NCI-H1092 (cell line): ENCODE measurements around the gene BAIAP2.

Experiments
- DNase-seq: peaks from one replicate; lab custom pipeline; 2025; lab: John Stamatoyannopoulos, UW

BAIAP2 gene

DNA sequence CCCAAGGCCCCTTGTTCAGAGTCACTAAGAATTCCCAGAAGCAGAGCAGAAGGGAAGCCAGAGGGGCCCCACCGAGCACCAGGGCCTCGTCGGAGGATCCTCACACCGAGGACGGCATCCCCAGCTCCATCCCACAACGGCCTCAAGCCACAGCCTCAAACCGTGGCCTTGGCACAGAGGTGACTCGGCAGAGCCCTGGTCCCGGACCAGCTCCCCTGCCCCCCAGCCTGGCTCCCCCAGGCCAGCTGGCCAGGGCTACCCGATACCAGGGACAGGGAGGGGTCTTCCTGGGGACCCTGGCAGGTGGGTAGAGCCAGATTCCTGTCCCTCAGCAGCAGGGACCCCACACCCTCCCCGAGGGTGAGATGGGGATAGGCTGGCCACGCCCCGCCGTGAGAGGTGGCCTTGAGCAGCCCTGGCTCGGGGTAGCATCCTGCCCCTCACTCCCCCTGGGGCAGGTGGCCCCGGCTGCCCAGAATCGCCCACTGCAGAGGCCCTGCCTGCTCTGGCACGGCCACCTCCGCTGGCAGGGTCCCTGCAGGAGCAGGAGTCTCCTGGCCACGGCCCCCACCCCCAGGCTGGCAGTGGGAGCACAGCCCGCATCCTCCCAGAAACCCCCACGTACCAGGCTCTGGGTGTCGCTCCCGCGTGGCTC, 124.8 kb downstream of the BAIAP2 start:
- DNase-seq, result no peak

DNA sequence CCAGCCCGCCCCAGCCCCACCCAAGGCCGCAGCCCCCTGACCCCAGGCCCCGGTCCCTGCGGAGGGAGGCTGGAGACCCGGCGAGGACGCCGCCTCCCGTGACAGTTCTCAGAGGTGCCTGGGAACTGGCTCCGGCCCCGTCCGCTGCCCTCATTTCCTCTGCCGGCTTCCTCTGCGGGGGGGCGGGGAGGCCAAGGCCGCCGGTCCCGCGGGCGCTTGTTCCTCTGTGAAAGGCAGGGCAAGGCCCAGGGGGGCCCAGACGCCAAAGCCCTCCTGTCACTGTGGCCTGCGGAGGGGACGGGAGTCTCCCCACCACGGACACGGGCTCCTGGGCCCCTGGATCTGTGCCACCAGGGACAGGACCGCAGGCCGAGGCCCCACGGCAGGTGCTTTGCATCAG, 125.4 kb downstream of the BAIAP2 start:
- DNase-seq, result no peak

DNA sequence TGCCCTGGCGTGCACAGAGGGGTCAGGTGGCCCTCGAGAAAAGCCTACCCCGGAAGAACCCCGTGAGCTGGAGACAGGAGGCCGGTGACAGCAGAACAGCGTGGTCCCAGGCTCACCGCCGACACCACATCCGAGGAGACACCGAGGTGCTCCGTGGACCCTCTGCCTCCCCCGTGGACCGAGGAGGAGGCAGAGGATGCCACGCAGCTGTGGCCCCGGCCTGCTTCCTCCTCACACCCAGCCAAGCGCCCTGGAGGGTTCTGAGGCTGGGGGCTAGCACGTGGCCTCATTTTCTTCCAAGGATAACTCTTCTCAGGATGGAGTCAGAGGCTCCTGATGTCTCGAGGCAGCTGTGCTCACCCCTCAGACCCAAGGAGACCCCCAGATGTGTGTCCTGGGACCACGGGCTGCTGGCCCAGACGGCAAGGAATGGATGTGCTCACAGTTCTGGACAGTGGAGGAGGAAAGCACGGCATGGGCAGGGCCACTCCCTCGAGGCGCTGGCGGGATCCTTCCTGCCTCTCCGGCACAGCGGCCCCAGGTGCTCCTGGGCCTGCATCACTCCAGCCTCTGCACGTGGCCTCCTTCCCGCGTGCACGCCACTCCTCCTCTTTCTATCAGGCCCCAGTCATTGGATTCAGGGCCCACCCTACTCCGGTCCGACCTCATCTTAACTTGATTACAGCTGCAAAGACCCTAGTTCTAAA, 125.9 kb downstream of the BAIAP2 start:
- DNase-seq, result no peak

DNA sequence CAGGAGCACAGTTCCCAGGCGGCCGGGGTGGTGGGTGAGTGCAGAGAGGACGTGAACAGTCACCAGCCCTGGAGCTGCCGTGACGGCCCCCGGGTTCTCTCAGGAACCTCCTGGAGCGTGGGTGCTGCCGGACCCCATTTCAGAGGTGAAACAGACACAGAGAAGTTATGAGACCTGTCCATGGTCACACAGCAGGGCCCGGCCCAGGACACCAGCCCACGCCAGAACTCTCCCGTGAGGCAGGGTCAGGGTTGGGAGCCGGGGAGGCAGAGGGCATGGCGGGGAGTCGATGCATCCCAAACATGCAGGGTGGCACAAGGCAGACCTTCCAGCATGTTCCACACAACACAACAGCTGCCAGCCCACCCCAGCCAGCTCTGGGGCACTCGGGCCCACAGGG, 126.6 kb downstream of the BAIAP2 start:
- DNase-seq, result no peak

DNA sequence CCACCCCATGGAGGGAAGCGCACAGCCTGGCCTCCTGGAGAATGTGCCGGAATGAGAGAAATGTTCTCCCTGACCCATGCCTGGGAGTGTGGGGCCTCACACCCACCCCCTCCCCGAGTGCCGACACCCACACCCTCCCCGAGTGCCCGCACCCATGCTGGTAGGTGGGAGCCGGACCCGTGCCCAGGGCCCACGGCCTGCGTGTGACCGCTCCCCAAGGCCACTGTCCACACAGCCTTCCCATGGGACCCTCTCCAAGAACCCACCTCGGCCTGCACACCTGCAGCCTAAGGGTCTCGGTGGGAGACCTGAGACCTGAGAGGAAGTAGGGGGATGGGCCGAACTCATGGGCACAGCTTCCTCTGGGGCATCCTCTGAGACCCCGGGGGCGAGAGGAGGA, 127.0 kb downstream of the BAIAP2 start:
- no peak for DNase-seq

DNA sequence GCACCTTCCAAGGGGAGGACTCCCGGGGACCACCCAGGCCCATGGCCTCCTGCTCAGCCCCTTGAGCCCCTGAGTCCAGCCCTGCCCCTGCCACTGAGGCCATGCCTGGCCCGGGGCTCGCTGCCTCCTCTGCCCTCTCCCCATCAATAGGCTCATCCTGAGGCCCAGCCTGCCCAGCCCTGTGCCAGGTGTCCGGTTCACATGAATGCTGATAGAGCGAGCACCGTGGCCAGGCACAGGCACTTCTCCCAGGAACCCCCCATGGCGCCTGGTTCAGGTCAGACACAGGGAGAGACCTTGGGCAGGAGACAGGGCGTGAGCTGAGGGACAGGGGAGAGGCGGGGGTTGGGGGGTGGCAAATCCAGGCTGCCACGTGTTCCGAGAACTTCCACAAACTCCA, 127.5 kb downstream of the BAIAP2 start:
- DNase-seq, result no peak

DNA sequence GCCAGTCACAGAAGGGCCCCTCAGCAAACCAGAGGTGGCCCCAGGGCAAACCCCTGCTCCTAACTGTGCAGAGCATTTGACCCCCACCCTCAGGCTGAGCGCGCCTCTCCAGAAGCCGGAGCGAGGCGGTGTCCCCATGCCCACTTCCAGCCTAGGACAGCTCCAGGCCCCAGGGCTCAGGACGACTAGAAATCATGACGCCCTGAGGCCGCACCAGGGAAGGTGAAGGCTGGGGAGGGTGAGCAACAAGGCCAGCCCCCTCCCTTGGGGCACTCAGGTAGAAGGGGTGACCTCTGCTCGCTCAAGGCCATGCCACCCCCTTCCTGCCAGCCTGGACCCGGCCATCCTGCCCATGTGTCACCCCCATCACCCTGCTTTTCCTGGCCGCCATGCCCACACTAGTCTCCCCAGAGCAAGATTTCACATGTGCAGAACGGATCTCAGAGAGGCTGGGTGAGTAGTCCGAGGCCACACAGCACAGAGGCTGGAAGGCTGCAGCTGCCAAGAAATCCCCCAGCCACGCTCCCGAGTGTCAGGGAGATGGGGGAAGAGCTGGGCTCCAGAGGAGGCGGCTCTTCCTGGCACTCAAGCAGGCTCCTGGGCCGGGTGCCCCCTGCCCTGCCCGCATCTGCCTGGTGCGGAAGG, 128.2 kb downstream of the BAIAP2 start:
- no peak for DNase-seq

DNA sequence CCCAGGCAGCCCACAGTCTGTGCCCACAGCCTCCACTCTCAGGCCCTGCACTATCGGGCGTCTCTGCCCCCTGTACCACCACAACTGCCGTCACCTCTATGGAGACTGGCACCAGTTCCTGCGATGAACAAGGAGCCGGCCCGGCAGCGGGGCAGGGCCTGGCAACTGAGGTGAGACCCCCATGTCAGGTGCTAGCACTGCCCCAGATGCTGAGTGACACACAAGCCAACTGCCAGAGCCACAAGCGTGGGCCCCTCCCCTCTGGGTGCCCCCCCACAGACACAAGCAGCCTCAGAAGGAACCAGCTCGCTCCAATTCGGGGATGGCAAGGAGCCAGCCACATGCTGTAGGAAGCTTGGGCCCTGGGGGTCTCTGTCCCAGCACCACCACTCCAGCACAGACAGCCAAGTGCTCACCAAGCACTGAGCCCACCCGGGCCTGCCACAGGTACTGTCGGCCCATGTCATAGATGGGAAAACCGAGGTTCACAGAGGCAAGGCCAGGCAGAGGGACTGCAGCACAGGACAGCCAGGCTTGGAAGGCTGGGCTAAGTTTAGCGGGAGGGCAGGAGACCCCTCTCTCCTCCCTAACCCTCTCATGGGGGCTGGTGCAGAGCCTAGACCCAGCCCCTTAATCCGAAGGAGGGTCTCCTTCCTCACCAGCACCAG, 128.9 kb downstream of the BAIAP2 start:
- DNase-seq, result no peak

DNA sequence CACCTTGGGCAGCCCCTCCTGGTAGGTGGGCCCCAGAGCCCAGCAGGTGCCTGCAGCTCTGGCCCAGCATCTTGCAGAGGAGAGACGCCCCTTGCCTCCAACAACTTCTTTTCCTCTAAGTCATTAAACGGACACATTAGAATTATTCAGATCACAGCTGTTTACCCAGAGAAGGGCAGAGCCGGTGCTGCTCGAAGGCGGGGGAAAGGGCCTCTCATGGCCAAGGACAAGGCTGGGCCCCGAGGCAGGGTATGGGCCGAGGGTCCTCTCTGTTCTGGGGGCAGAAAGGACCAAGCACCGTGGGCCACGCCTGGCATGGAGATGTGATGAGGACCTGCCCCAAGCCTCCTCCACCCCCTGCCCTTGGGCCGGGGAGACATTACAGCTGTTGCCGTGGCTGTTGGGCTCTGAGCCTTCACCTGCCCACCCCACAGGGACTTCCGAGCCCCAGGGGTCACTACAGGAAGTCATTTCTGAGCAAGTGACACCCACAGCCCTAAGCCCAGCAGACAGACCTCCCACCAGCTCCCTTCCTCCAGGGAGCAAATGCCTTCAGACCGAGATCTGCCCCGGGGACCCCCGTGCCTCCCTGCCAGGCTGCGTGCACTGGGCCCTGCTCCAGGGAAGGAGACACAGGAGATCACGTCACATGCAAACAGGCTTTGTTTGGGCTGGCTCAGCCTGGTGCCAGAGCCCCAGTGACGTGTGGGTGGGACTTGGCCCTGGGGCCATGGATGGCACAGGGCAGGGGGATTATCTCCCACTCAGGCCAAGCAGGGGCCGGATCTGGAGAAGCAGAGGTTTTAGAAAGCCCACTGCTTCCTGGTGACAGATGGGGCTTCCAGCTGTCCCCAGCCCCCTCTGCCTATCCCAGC, 129.7 kb downstream of the BAIAP2 start:
- DNase-seq, result peak; percentile 45

DNA sequence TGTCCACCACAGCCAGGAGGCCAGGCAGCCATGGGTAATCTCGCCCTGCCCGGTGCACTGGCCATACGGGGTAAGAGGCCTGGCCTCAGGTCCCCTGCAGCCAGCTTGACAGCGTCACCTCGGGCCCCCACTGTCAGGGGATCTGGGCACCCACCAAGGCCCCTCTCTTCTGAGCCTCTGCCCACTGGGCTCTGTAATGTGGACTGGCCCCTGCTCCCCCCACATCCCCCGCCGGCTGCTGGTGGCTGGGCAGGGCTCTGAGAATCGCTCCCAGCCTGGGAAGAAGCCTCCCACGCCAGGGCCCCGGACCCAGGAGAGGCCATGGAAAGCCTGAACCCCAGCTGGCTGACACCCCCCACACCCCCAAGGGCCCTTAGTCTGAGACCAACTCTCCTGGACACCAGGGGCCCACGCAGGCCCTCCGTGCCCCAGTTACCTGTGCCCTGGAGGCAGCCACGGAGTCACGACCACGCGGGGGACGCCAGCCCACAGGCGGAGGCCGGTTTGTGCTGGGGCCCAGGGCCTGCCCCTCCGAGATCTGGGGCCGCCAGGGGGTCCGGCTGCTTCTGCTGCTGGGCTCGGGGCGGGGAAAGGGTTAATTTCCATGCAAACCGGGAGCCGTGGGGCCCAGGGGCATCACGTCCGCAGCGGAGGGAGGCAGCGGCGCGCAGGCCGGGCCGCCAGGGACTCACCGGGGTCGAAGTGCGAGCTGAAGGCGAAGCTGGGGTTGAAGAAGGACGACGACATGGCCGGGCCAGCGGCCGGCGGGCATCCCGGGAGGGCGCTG, 130.5 kb downstream of the BAIAP2 start, which contains the start of gene PVALEF:
PVALEF (plus strand) TSS at position 262 of the 787 bp plus-strand sequence. CDS start 15,720 bp downstream, outside the sequence.
- no peak for DNase-seq

DNA sequence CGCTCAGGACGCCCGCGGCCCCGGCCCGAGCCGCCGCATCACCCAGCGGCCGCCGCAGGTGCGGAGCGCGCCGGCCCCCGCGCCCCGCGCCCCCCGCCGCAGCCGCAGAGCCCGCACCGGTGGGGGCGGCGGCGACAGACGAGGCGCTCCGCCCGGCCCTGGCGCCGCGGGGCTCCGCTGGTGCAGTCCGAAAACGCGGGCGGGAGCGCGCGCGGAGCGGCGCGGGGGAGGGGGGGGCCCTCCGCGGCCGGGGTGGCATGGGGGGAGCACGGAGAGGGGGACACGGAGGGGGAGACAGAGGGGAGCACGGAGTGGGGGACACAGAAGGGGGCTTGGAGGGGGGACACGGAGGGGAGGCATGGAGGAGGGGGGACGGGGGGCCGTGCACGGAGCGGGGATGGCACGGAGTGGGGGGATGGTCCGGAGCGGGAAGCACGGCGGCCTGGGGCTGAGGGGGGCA, 131.1 kb downstream of the BAIAP2 start, which contains the start of gene AATK:
AATK (minus strand) TSS at position 189 of the 460 bp plus-strand sequence. CDS start 229 bp downstream, outside the sequence.
- DNase-seq, result no peak
